PC-3 (cell line): ENCODE data around the gene BTBD16. TPM values are rescaled to one million over a fixed set of nuclear protein-coding genes. Genes with fewer than 3 reads are reported as not detected.

Experiments used
- ATAC-seq: fragments of 200-7000 bp; cut with Tn5 transposase; 2 replicates; pipeline ENCODE4 v1.9.1; 2020; ENCODE audit warnings: mild to moderate bottlenecking, moderate library complexity
- BruUV-seq: library from RNA; stranded (reverse); fragments of 400-500 nt; replicated peaks from 2 replicates; lab custom pipeline; 2021; lab: Mats Ljungman, UMichigan
- CTCF ChIA-PET: fragments of 300-600 bp; sonication (Branson Sonifier 250); formaldehyde crosslinking; loops from one replicate; lab custom pipeline; 2022; ENCODE audit warnings: antibody characterized with exemption; lab: Charles Lee
- POLR2A ChIA-PET: fragments of 300-600 bp; sonication (Branson Sonifier 250); formaldehyde crosslinking; loops from one replicate; lab custom pipeline; 2022; ENCODE audit warnings: antibody characterized with exemption; ENCODE audit not compliant: unreplicated experiment; lab: Charles Lee
- DNase-seq: peaks from one replicate; pipeline ENCODE4 v3.0.0-alpha.2; 2015
- H2AFZ ChIP-seq: fragments of 300-600 bp; sonication (generic); 2 replicates; pipeline ENCODE4 v1.6.0; 2016; ENCODE audit warnings: antibody characterized with exemption, low read length
- H3F3A ChIP-seq: fragments of 300-600 bp; sonication (generic); one replicate; pipeline ENCODE4 v1.6.0; 2017; ENCODE audit warnings: antibody characterized with exemption, low read length, control low read depth, mild to moderate bottlenecking; ENCODE audit not compliant: unreplicated experiment
- H3K27ac ChIP-seq: fragments of 300-600 bp; sonication (generic); 2 replicates; pipeline ENCODE4 v1.5.1; 2016; ENCODE audit warnings: mild to moderate bottlenecking, low read length
- H3K27me3 ChIP-seq: fragments of 300-600 bp; sonication (generic); 2 replicates; pipeline ENCODE4 v1.6.1; 2016; ENCODE audit warnings: low read length, mixed read lengths
- H3K36me3 ChIP-seq: fragments of 300-600 bp; sonication (generic); 2 replicates; pipeline ENCODE4 v1.6.1; 2016; ENCODE audit warnings: low read depth, mixed run types, low read length, mixed read lengths
- H3K4me1 ChIP-seq: fragments of 300-600 bp; sonication (generic); 2 replicates; pipeline ENCODE4 v1.5.1; 2016; ENCODE audit warnings: low read length; ENCODE audit not compliant: insufficient read depth
- H3K4me2 ChIP-seq: fragments of 300-600 bp; sonication (generic); 2 replicates; pipeline ENCODE4 v1.6.0; 2016; ENCODE audit warnings: low read length
- H3K4me3 ChIP-seq: fragments of 300-600 bp; sonication (generic); 2 replicates; pipeline ENCODE4 v1.5.1; 2016; ENCODE audit warnings: mild to moderate bottlenecking, low read length, mixed read lengths
- H3K79me2 ChIP-seq: fragments of 300-600 bp; sonication (generic); 2 replicates; pipeline ENCODE4 v1.6.1; 2017; ENCODE audit warnings: low read length, mixed read lengths
- H3K9ac ChIP-seq: fragments of 300-600 bp; sonication (generic); 2 replicates; pipeline ENCODE4 v1.6.0; 2016; ENCODE audit warnings: mild to moderate bottlenecking, low read length
- H3K9me2 ChIP-seq: fragments of 300-600 bp; sonication (generic); replicated peaks from 2 replicates; pipeline ENCODE4 v1.6.1; 2016; ENCODE audit warnings: mixed run types, low read length, mixed read lengths
- H3K9me3 ChIP-seq: fragments of 300-600 bp; sonication (generic); 2 replicates; pipeline ENCODE4 v1.6.1; 2016; ENCODE audit warnings: low read length, mixed read lengths
- H4K20me1 ChIP-seq: fragments of 300-600 bp; sonication (generic); 2 replicates; pipeline ENCODE4 v1.6.1; 2016; ENCODE audit warnings: low read length, mixed read lengths
- EZH2 ChIP-seq: fragments of 300-600 bp; sonication (generic); IDR thresholded peaks from one replicate; pipeline ENCODE4 v1.6.1; 2017; ENCODE audit warnings: antibody characterized with exemption, mild to moderate bottlenecking, low read length; ENCODE audit not compliant: unreplicated experiment
- EZH2phosphoT487 ChIP-seq: fragments of 300-600 bp; sonication (generic); IDR thresholded peaks from 2 replicates; pipeline ENCODE4 v1.6.1; 2018; ENCODE audit warnings: mild to moderate bottlenecking, antibody characterized with exemption, low read length, borderline replicate concordance
- intact Hi-C: fragments of 100-400 bp; cut with micrococcal nuclease; formaldehyde crosslinking; loops from 2 replicates; pipeline ENCODE4 v1.9.0; 2023
- total RNA-seq: library from RNA; depleted of rRNA; stranded (reverse); fragments of >200 nt; gene quantifications from 2 replicates; pipeline ENCODE4 v1.2.3, GENCODE V29; 2014
- TF ChIP-seq, protein P1 (sequence below): fragments of 300-600 bp; sonication (generic); conservative IDR thresholded peaks from 2 replicates; pipeline ENCODE4 v1.5.1; 2017; ENCODE audit warnings: antibody characterized with exemption, low read depth, mild to moderate bottlenecking, low read length

Gene BTBD16
- total RNA-seq, 1 experiment from 2014 or later = not detected

DNA sequence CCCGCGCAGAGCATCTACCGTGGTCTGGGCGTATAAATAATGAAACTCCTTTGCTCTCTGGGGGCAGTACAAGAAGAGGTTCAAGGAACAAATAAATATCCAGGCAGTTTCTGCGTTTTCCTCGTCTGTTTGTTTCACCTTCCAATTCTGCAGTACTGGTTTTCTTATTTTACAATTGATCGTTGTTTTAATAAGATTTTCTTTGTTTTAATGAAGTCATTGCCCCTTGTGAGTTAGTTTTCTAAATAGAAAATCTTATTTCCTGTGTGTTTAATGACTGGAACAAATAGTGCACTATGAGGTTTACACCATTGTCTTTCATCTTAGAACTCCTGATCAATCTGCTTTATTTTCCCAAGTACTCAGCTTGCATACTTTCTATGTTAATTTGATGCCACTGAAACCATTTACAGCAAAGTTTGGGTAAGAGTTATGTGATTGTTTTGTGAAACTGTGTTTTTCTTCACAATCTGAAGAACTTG is 104.6 kb downstream of the BTBD16 start:
- Histone ChIP-seq H4K20me1 (no peaks in the 10 kb centered on the region), H3K4me2 (peak overlapping the region; percentile 96), H3K27ac (no peak overlapping the region), H3K27me3 (no peaks in the 10 kb centered on the region), H3K4me1 (peaks cover 16% of the 10 kb centered on the region; the same call in 1 of the 2 replicates), H3K4me3 (peak overlapping the region; percentile 95), H3K9ac (peak overlapping the region; percentile 71), H3K79me2 (peaks cover 29% of the 10 kb centered on the region), H3K36me3 (no peaks in the 10 kb centered on the region), H3K9me2 (no peaks in the 10 kb centered on the region), H3K9me3 (no peaks in the 10 kb centered on the region), H3F3A (peaks cover 4% of the 10 kb centered on the region), H2AFZ (peak overlapping the region; percentile 95)
- DNase-seq = no peak
- no peak for TF ChIP-seq EZH2phosphoT487
- TF ChIP-seq, protein P1, sequence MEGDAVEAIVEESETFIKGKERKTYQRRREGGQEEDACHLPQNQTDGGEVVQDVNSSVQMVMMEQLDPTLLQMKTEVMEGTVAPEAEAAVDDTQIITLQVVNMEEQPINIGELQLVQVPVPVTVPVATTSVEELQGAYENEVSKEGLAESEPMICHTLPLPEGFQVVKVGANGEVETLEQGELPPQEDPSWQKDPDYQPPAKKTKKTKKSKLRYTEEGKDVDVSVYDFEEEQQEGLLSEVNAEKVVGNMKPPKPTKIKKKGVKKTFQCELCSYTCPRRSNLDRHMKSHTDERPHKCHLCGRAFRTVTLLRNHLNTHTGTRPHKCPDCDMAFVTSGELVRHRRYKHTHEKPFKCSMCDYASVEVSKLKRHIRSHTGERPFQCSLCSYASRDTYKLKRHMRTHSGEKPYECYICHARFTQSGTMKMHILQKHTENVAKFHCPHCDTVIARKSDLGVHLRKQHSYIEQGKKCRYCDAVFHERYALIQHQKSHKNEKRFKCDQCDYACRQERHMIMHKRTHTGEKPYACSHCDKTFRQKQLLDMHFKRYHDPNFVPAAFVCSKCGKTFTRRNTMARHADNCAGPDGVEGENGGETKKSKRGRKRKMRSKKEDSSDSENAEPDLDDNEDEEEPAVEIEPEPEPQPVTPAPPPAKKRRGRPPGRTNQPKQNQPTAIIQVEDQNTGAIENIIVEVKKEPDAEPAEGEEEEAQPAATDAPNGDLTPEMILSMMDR = no peak
- TF ChIP-seq EZH2 = no peak
- ATAC-seq = no peak
- ChIA-PET CTCF (no interaction called here), POLR2A (no interaction called here)
- intact Hi-C loops = loop anchor here (2.0 kb wide), 1 partner anchor 33 kb away; no protein-coding TSS in a partner anchor
- BruUV-seq = TSS peak; percentile 60

GRCh38 chr10:122376364-122376961 is 105.4 kb downstream of the BTBD16 start:
- H3K4me1 ChIP-seq = peaks cover 16% of the 10 kb centered on the region; the same call in 1 of the 2 replicates
- no peaks in the 10 kb centered on the region for H3K36me3 ChIP-seq
- no peak for TF ChIP-seq EZH2
- TF ChIP-seq, protein P1 = no peak
- TF ChIP-seq EZH2phosphoT487 = no peak
- peaks cover 37% of the 10 kb centered on the region for H3K79me2 ChIP-seq
- intact Hi-C loops = no loop called here
- no peaks in the 10 kb centered on the region for H3K9me2 ChIP-seq
- ChIA-PET CTCF (no interaction called here), POLR2A (no interaction called here)
- no peaks in the 10 kb centered on the region for H4K20me1 ChIP-seq
- H2AFZ ChIP-seq = 0 out of 2 replicates have a peak overlapping the region, but pooled peaks have one; percentile 38
- no peaks in the 10 kb centered on the region for H3K9me3 ChIP-seq
- no peaks in the 10 kb centered on the region for H3K27me3 ChIP-seq
- no peak overlapping the region for H3K27ac ChIP-seq
- peak overlapping the region; percentile 96 for H3K4me2 ChIP-seq
- H3K4me3 ChIP-seq = peak overlapping the region; percentile 95
- no TSS peak for BruUV-seq
- H3F3A ChIP-seq = peaks cover 4% of the 10 kb centered on the region
- no peak overlapping the region for H3K9ac ChIP-seq
- DNase-seq = peak; percentile 9
- no peak for ATAC-seq

DNA sequence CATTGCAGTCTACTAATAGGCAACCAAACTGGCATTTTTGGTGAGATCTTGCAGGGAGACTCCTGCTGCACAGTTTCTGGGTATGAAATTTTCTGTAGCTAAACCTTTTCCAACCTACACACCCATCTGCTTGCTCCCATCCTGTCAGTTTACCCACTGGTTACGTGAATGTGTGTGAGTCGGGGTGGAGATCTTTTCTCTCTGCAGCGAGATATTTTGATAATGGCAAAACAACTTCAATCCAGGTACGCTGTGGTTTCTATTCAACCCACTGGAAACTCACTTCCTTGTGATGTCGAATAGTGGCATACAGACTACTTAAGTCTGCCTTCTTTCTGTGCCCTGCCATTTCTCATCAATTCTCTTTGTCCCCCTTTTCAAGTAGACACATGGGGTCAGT is 107.9 kb downstream of the BTBD16 start:
- H3K4me3 ChIP-seq = no peak overlapping the region

More for the DNA sequence above, 107.9 kb downstream of the BTBD16 start:
- no TSS peak for BruUV-seq
- H3K9me3 ChIP-seq = no peaks in the 10 kb centered on the region
- H3K9ac ChIP-seq = no peak overlapping the region
- H3K27me3 ChIP-seq = no peaks in the 10 kb centered on the region
- H2AFZ ChIP-seq = no peak overlapping the region
- no peak for TF ChIP-seq EZH2
- TF ChIP-seq, protein P1 = no peak
- no peak for TF ChIP-seq EZH2phosphoT487
- H3K27ac ChIP-seq = no peak overlapping the region
- ChIA-PET CTCF (no interaction called here), POLR2A (no interaction called here)
- no peaks in the 10 kb centered on the region for H4K20me1 ChIP-seq
- H3K79me2 ChIP-seq = peaks cover 41% of the 10 kb centered on the region
- H3K9me2 ChIP-seq = no peaks in the 10 kb centered on the region
- intact Hi-C loops = no loop called here
- ATAC-seq (no peak), DNase-seq (no peak)
- H3K36me3 ChIP-seq = no peaks in the 10 kb centered on the region
- no peaks in the 10 kb centered on the region for H3F3A ChIP-seq
- H3K4me2 ChIP-seq = no peak overlapping the region
- 0 out of 2 replicates have a peak, but pooled peaks cover 9% of the 10 kb centered on the region for H3K4me1 ChIP-seq
